ENCODE measurements around the gene CGREF1.
"Not testable (repeated sequence)": the region's sequence is repeated elsewhere in the genome, so short reads cannot be mapped to it uniquely, and the experiment has no call there.

CGREF1 gene

DNA sequence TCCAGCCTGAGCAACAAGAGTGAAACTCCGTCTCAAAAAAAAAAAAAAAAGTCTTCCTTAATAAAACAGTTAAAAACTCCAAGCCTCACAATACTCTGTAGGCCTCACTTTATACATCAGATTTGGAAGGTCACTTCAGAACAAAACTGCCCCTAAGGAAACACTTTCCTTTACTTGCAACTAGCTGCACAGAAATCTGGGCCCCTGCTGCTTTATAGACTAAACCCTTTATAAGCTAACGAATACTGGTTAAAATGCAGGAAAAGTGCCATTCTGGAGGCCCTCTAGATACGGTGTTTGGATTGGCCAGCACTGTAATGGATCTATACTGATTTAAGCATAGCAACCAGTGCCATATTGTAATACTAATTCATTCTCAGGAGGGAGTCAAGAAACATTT, 6.2 kb upstream of the CGREF1 start:
- H3K27me3 ChIP-seq (ENCODE audit: insufficient read depth, low read length), result peaks cover 46% of the 10 kb centered on the region
- peaks cover 2% of the 10 kb centered on the region; the same call in 1 of the 2 replicates for H3K36me3 ChIP-seq (ENCODE audit: insufficient read depth, low read length)
- H3K4me1 ChIP-seq (ENCODE audit: insufficient read depth, low read length), result no peaks in the 10 kb centered on the region
- WGBS, result 89% methylated on average over 3 of the region's 3 CpGs
- no peak overlapping the region for H3K27ac ChIP-seq (ENCODE audit: low read depth, low read length)
- H3K9me3 ChIP-seq (ENCODE audit: insufficient read depth, low read depth, low read length), result no peaks in the 10 kb centered on the region
- no peak overlapping the region for H3K4me3 ChIP-seq (ENCODE audit: low read length)
- no peak overlapping the region for H3K9ac ChIP-seq (ENCODE audit: low read depth, low read length)

DNA sequence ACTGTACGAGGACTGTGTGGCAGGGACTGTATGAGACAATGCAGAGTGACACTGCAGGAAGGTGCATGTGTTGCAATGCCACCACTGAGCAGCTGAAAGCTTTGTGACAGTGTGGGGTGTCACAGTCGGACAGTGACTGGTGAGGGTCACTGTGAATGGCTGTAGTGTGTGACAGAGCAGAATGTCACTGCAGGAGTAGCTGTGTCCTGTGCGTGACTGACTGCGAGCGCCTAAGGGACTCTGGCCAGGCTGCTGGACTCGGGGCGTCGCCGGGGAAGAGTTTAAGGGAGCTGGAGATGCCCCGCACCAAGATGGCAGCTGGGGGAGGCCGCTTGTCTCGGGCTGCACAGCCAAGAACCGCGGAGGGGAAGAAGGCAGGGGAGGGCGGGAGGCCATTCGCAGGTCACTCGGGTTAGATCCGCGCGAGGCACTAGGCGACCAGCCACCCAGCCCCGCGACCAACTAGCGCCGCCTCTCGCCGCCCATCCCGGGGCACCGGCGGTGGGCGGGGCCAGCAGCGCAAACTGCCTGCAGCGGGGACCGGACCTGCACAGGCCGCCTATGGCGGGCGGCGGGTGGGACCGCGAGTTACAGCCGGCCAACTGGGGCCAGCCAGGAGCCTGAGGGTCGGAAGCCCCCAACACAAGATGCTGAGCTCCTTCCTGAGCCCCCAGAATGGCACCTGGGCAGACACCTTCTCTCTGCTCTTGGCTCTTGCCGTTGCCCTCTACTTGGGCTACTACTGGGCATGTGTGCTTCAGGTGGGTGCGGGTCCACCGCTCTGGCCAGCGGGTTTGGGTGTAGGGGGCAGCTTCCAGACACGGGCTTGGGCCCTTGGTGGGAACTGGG, 4.6 kb upstream of the CGREF1 start, which contains the start of gene ABHD1:
Gene ABHD1, plus strand, starts transcription at position 514 of the 849 bp plus-strand sequence. Its CDS starts 134 bp downstream, at position 648.
- Histone ChIP-seq H3K9me3 (ENCODE audit: insufficient read depth, low read depth, low read length) (no peaks in the 10 kb centered on the region), H3K36me3 (ENCODE audit: insufficient read depth, low read length) (no peaks in the 10 kb centered on the region), H3K4me1 (ENCODE audit: insufficient read depth, low read length) (no peaks in the 10 kb centered on the region), H3K9ac (ENCODE audit: low read depth, low read length) (peak within 1 kb of the TSS; percentile 65), H3K27ac (ENCODE audit: low read depth, low read length) (no peak within 1 kb of the TSS), H3K27me3 (ENCODE audit: insufficient read depth, low read length) (peaks cover 61% of the 10 kb centered on the region), H3K4me3 (ENCODE audit: low read length) (peak within 1 kb of the TSS; percentile 71)
- 10% methylated on average over 47 of the region's 47 CpGs for WGBS

DNA sequence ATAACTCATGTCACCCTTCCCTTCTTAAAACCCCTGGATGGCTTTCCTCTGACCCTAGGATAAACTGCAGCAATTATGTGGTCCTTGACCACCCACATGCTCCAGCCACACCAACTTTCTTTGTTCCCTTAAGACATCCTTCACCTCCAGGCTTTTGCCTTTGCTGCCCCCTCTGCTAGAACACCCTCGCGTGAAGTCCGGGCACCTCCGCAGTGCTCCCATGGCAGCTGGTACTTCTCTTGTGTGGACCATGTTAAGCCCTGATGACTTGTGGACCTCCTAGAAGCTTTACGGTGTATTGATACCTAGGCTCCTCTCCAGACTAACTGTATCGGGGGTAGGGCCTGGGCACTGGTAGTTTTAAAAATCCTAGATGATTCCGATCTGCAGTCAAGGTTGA, 3.9 kb upstream of the CGREF1 start:
- no peak overlapping the region for H3K27ac ChIP-seq (ENCODE audit: low read depth, low read length)
- no peaks in the 10 kb centered on the region for H3K9me3 ChIP-seq (ENCODE audit: insufficient read depth, low read depth, low read length)
- no peak overlapping the region for H3K4me3 ChIP-seq (ENCODE audit: low read length)
- H3K9ac ChIP-seq (ENCODE audit: low read depth, low read length), result no peak overlapping the region
- H3K27me3 ChIP-seq (ENCODE audit: insufficient read depth, low read length), result peaks cover 69% of the 10 kb centered on the region
- 85% methylated on average over 7 of the region's 7 CpGs for WGBS
- no peaks in the 10 kb centered on the region for H3K36me3 ChIP-seq (ENCODE audit: insufficient read depth, low read length)
- no peaks in the 10 kb centered on the region for H3K4me1 ChIP-seq (ENCODE audit: insufficient read depth, low read length)

DNA sequence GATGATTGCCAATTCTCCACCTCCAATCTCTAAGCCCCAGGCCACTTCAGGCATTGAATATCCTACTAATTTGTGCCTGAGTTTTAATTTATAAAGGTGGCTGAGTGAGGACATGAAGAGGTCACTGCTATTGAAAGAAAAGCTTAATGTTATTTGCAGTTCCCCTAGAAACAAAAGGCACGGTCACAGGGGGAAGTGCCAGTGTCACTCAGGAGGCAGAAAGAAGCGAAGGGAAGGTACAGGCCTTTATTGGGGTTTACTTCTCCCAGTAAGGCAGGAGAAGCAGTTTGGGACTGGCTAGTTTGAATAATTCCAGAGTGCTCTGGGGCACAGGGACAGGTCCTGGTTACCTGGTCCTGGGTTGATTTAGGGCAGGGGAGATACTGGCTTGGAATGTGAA, 3.0 kb upstream of the CGREF1 start:
- H3K4me3 ChIP-seq (ENCODE audit: low read length), result no peak overlapping the region
- no peaks in the 10 kb centered on the region for H3K9me3 ChIP-seq (ENCODE audit: insufficient read depth, low read depth, low read length)
- no peak overlapping the region for H3K9ac ChIP-seq (ENCODE audit: low read depth, low read length)
- H3K27ac ChIP-seq (ENCODE audit: low read depth, low read length), result no peak overlapping the region
- WGBS, result 71% methylated on average over 2 of the region's 2 CpGs
- peaks cover 77% of the 10 kb centered on the region for H3K27me3 ChIP-seq (ENCODE audit: insufficient read depth, low read length)
- H3K4me1 ChIP-seq (ENCODE audit: insufficient read depth, low read length), result no peaks in the 10 kb centered on the region
- no peaks in the 10 kb centered on the region for H3K36me3 ChIP-seq (ENCODE audit: insufficient read depth, low read length)

DNA sequence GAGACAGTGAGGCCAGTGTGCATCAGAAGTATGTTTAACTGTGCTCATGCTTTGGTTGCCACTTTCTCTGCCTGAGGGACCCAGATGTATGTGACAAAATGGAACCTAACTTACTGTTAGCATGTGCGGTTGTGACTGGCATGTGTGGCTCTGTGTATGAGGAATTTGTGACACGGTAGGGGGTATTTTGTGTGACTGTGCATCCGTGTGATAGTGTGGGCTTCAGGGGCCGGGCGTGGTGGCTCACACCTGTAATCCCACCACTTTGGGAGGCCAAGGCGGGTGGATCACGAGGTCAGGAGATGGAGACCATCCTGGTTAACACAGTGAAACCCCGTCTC, 372 bp upstream of the CGREF1 start:
- Histone ChIP-seq H3K9ac (ENCODE audit: low read depth, low read length) (peak overlapping the region; percentile 49; the same call in 1 of the 2 replicates), H3K4me3 (ENCODE audit: low read length) (peak overlapping the region; percentile 57), H3K27me3 (ENCODE audit: insufficient read depth, low read length) (peaks cover 74% of the 10 kb centered on the region)
- not testable (repeated sequence) for H3K27ac ChIP-seq (ENCODE audit: low read depth, low read length); H3K9me3 ChIP-seq (ENCODE audit: insufficient read depth, low read depth, low read length); H3K36me3 ChIP-seq (ENCODE audit: insufficient read depth, low read length); H3K4me1 ChIP-seq (ENCODE audit: insufficient read depth, low read length)
- WGBS, result 78% methylated on average over 8 of the region's 8 CpGs

DNA sequence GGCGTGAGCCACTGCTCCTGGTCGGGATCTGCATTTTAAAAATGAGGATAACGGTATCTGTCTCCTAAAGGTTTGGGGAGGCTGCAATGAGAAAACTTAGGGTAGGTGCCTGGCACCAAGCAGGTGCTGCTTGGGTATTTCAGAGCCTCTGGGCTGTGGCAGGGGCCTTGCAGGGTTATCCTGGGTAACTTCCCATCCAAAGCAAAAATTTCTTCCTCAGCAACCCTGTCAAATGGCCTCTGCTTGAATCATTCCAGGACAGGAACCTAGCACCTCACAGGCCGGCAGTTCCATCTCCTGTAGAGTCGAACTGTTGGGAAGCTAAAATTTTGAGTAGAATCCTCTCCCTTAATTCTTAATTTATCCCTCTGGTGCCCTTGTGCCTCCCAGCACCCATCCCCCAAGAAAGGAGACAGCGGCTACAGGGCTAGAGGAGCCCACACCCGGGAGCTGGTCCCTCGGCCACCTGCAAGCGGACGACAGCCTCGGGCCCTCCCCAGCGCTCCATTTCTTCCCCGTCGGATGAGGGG, 868 bp downstream of the CGREF1 start:
- Histone ChIP-seq H3K27ac (ENCODE audit: low read depth, low read length) (no peak overlapping the region), H3K4me1 (ENCODE audit: insufficient read depth, low read length) (no peaks in the 10 kb centered on the region), H3K4me3 (ENCODE audit: low read length) (peak overlapping the region; percentile 57), H3K9me3 (ENCODE audit: insufficient read depth, low read depth, low read length) (no peaks in the 10 kb centered on the region), H3K9ac (ENCODE audit: low read depth, low read length) (peak overlapping the region; percentile 49), H3K36me3 (ENCODE audit: insufficient read depth, low read length) (no peaks in the 10 kb centered on the region), H3K27me3 (ENCODE audit: insufficient read depth, low read length) (peaks cover 61% of the 10 kb centered on the region)
- 17% methylated on average over 14 of the region's 14 CpGs for WGBS

DNA sequence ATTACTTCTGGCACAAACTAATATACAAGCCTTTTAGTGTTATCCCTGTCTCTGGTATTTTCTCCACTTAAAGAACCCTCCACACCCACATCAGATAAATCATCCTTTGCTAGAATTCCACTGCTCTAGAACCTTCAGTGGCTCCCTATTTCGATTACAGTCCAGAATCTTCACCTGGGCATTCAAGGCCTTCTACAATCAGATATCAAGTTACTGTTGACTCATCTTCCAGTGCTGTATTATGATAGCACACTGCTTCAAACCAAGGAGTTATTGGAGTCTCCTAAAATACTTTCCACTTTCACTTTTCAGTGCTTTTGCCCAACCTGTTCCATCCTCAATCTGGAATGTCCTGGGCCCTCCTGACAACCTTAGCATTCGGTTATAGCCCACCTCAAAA, 3.4 kb downstream of the CGREF1 start:
- H3K27me3 ChIP-seq (ENCODE audit: insufficient read depth, low read length), result peaks cover 36% of the 10 kb centered on the region
- no peaks in the 10 kb centered on the region for H3K9me3 ChIP-seq (ENCODE audit: insufficient read depth, low read depth, low read length)
- no peak overlapping the region for H3K27ac ChIP-seq (ENCODE audit: low read depth, low read length)
- H3K9ac ChIP-seq (ENCODE audit: low read depth, low read length), result no peak overlapping the region
- no peak overlapping the region for H3K4me3 ChIP-seq (ENCODE audit: low read length)
- 83% methylated on average over 2 of the region's 2 CpGs for WGBS
- H3K36me3 ChIP-seq (ENCODE audit: insufficient read depth, low read length), result no peaks in the 10 kb centered on the region
- H3K4me1 ChIP-seq (ENCODE audit: insufficient read depth, low read length), result no peaks in the 10 kb centered on the region

DNA sequence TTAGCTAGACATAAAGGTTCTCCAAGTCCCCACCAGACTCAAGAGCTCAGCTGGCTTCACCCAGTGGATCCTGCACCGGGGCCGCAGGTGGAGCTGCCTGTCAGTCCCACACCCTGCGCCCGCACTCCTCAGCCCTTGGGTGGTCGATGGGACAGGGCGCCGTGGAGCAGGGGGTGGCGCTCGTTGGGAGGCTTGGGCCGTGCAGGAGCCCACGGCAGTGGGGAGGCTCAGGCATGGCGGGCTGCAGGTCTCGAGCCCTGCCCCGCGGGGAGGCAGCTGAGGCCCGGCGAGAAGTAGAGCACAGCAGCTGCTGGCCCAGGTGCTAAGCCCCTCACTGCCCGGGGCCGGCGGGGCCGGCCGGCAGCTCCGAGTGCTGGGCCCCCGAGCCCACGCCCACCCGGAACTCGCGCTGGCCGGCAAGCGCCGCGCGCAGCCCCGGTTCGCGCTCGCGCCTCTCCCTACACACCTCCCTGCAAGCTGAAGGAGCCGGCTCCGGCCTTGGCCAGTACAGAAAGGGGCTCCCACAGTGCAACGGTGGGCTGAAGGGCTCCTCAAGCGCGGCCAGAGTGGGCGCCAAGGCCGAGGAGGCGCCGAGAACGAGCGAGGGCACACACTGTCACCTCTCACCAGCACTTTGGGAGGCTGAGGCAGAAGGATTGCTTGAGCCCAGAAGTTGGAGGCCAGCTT, 7.4 kb downstream of the CGREF1 start:
- not testable (repeated sequence) for H3K4me1 ChIP-seq (ENCODE audit: insufficient read depth, low read length); H3K4me3 ChIP-seq (ENCODE audit: low read length); H3K36me3 ChIP-seq (ENCODE audit: insufficient read depth, low read length); H3K27me3 ChIP-seq (ENCODE audit: insufficient read depth, low read length); H3K9ac ChIP-seq (ENCODE audit: low read depth, low read length); H3K27ac ChIP-seq (ENCODE audit: low read depth, low read length); H3K9me3 ChIP-seq (ENCODE audit: insufficient read depth, low read depth, low read length)
- 96% methylated on average over 49 of the region's 49 CpGs for WGBS

DNA sequence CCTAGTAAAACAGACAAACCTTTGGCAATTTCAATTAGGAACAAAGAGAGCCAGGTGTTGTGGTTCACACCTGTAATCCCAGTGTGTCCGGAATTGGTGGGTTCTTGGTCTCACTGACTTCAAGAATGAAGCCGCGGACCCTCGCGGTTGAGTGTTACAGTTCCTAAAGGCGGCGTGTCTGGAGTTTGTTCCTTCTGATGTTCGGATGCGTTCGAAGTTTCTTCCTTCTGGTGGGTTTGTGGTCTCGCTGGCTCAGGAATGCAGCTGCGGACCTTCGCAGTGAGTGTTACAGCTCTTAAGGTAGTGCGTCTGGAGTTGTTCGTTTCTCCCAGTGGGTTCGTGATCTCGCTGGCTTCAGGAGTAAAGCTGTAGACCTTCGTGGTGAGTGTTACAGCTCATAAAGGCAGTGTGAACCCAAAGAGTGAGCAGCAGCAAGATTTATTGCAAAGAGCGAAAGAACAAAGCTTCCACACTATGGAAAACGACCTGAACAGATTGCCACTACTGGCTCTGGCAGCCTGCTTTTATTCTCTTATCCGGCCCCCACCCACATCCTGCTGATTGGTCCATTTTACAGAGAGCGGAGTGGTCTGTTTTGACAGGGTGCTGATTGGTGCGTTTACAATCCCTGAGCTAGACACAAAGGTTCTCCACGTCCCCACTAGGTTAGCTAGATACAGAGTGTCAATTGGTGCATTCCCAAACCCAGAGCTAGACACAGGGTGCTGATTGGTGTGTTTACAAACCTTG, 8.2 kb downstream of the CGREF1 start:
- WGBS, result 90% methylated on average over 24 of the region's 24 CpGs
- H3K9me3 ChIP-seq (ENCODE audit: insufficient read depth, low read depth, low read length); H3K36me3 ChIP-seq (ENCODE audit: insufficient read depth, low read length); H3K9ac ChIP-seq (ENCODE audit: low read depth, low read length); H3K27ac ChIP-seq (ENCODE audit: low read depth, low read length); H3K4me3 ChIP-seq (ENCODE audit: low read length); H3K27me3 ChIP-seq (ENCODE audit: insufficient read depth, low read length); H3K4me1 ChIP-seq (ENCODE audit: insufficient read depth, low read length): not testable (repeated sequence)

DNA sequence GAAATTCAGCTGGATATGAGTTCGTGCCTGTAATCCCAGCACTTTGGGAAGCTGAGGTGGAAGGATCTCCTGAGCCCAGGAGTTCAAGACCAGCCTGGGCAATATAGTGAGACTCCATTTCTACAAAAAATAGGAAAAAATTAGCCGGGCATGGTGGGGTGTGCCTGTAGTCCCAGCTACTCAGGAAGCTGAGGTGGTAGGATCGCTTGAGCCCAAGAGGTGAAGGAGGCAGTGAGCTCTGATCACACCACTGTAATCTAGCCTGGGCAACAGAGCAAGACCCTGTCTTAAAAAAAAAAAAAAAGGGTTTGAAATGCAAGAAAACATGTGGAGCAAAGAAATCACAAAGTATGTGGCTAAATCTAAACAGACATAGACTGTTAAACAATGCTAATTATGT, 9.8 kb downstream of the CGREF1 start:
- Histone ChIP-seq H3K4me3 (ENCODE audit: low read length) (no peak overlapping the region), H3K9ac (ENCODE audit: low read depth, low read length) (no peak overlapping the region), H3K27ac (ENCODE audit: low read depth, low read length) (no peak overlapping the region), H3K27me3 (ENCODE audit: insufficient read depth, low read length) (no peaks in the 10 kb centered on the region; the same call in 1 of the 2 replicates), H3K9me3 (ENCODE audit: insufficient read depth, low read depth, low read length) (no peaks in the 10 kb centered on the region), H3K36me3 (ENCODE audit: insufficient read depth, low read length) (no peaks in the 10 kb centered on the region), H3K4me1 (ENCODE audit: insufficient read depth, low read length) (no peaks in the 10 kb centered on the region)
- 82% methylated on average over 3 of the region's 3 CpGs for WGBS

DNA sequence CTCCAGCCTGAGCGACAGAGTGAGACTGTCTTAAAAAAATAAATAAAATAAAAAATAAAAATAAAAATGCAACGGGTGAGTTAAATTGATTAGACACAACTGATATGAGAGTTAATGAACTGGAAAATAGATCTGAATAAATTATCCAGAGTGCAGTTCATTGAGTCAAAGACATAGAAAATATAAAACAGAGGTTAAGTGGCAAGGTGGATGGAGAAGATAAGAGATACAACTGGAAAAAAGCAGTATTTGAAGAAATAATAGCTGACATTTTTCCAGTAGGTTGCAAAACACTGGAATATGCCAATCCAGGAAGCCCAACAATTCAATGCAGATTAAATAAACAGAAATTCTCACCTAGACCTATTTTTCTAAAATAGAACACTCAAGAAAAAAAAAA, 10.7 kb downstream of the CGREF1 start:
- no peaks in the 10 kb centered on the region; the same call in 1 of the 2 replicates for H3K27me3 ChIP-seq (ENCODE audit: insufficient read depth, low read length)
- WGBS, result 79% methylated on average over 1 of the region's 2 CpGs

More for the DNA sequence above, 10.7 kb downstream of the CGREF1 start:
- no peak overlapping the region for H3K9ac ChIP-seq (ENCODE audit: low read depth, low read length)
- no peaks in the 10 kb centered on the region for H3K9me3 ChIP-seq (ENCODE audit: insufficient read depth, low read depth, low read length)
- H3K36me3 ChIP-seq (ENCODE audit: insufficient read depth, low read length), result no peaks in the 10 kb centered on the region
- no peak overlapping the region for H3K4me3 ChIP-seq (ENCODE audit: low read length)
- no peaks in the 10 kb centered on the region for H3K4me1 ChIP-seq (ENCODE audit: insufficient read depth, low read length)
- H3K27ac ChIP-seq (ENCODE audit: low read depth, low read length), result no peak overlapping the region

Data from HUES64 (cell line).